Body of pancreas (tissue), 4 donors: ENCODE measurements around the gene CMSS1. TPM values are rescaled to one million over a fixed set of nuclear protein-coding genes. Genes with fewer than 3 reads are reported as not detected.

ENCODE experiments used
- ATAC-seq: fragments of 150-250 bp; one replicate; pipeline ENCODE4 v1.9.1; 2016
- DNase-seq, 4 donors: peaks; one replicate each; pipeline ENCODE4 v3.0.0-alpha.2; 2019
- H3K27ac ChIP-seq, 4 donors: fragments of 200-600 bp; sonication (generic); 1 replicate in 3 of 4; 2 replicates in 1 of 4; pipeline versions ENCODE4 v1.5.1 to v1.6.1; 2016 to 2019; ENCODE audit warnings: mild to moderate bottlenecking in 1 of 4, mixed read lengths in 1 of 4, moderate library complexity in 1 of 4
- H3K27me3 ChIP-seq, 2 donors: fragments of 200-600 bp; sonication (generic); one replicate each; pipeline ENCODE4 v1.6.0; 2016; ENCODE audit warnings: mild to moderate bottlenecking in 1 of 2
- H3K36me3 ChIP-seq, 2 donors: fragments of 200-600 bp; sonication (generic); replicated peaks in 1 of 2; 2 replicates each; pipeline ENCODE4 v1.5.1; 2016; ENCODE audit warnings: low read depth in 2 of 2; ENCODE audit not compliant: insufficient read depth in 1 of 2
- H3K4me1 ChIP-seq: fragments of 200-600 bp; sonication (generic); one replicate; pipeline ENCODE4 v1.6.0; 2016
- H3K4me3 ChIP-seq, 2 donors: fragments of 200-600 bp; sonication (generic); 1 replicate in 1 of 2; 2 replicates in 1 of 2; pipeline ENCODE4 v1.5.1; 2016 to 2019
- H3K9me3 ChIP-seq, 3 donors: fragments of 200-600 bp; sonication (generic); 1 replicate in 2 of 3; 2 replicates in 1 of 3; pipeline ENCODE4 v1.5.1; 2016
- POLR2A ChIP-seq, 3 donors: fragments of 450-650 bp; IDR thresholded peaks; one replicate each; pipeline ENCODE4 v1.6.1; 2016; ENCODE audit warnings: antibody characterized with exemption in 3 of 3, mild to moderate bottlenecking in 2 of 3
- WGBS, 2 donors: methylation state at CpG; one replicate each; pipeline ENCODE4 v1.1.5; 2017; 5-methylcytosine and 5-hydroxymethylcytosine counted together
- intact Hi-C: fragments of 100-400 bp; cut with DNase I; formaldehyde crosslinking; loops from one replicate; pipeline ENCODE4 v1.15.1; 2023
- total RNA-seq, 2 donors: library from RNA; depleted of rRNA; stranded (reverse); fragments of >200 nt; gene quantifications; one replicate each; pipeline ENCODE4 v1.1.0, GENCODE V29; 2016
- TF ChIP-seq, protein P1 (sequence below), 7 experiments: fragments of 450-650 bp in 4 of 7; fragments of 200-600 bp in 3 of 7; sonication (generic) in 3 of 7; IDR thresholded peaks; one replicate each; pipeline ENCODE4 v1.5.1; 2016 to 2019; ENCODE audit warnings: antibody characterized with exemption in 7 of 7

The CMSS1 gene
- total RNA-seq, 2 donors from 2014 or later = 3.9 to 21.4 TPM

- ATAC-seq (no peak), DNase-seq (no peak)
- TF ChIP-seq POLR2A (IDR thresholded peaks at IDR 0.05) = no peak
- Histone ChIP-seq H3K36me3 (no peaks in the 10 kb centered on the region), H3K27me3 (no peaks in the 10 kb centered on the region), H3K4me1 (peaks cover 39% of the 10 kb centered on the region), H3K9me3 (no peaks in the 10 kb centered on the region), H3K27ac (no peak overlapping the region), H3K4me3 (no peak overlapping the region)
- intact Hi-C loops = no loop called here
- whole genome bisulfite sequencing, 2 donors = 95 to 98% methylated on average over 3 of the region's 3 CpGs
These were observed 189.7 kb downstream of the CMSS1 start for GRCh38 chr3:100007313-100007712.

- no peak overlapping the region for H3K4me3 ChIP-seq
- peaks cover 30% of the 10 kb centered on the region for H3K4me1 ChIP-seq
- ATAC-seq (no peak), DNase-seq (no peak)
- H3K9me3 ChIP-seq = no peaks in the 10 kb centered on the region
- no peaks in the 10 kb centered on the region for H3K27me3 ChIP-seq
- H3K36me3 ChIP-seq = no peaks in the 10 kb centered on the region
- intact Hi-C loops = no loop called here
- TF ChIP-seq POLR2A (IDR thresholded peaks at IDR 0.05) = no peak
- TF ChIP-seq, protein P1, sequence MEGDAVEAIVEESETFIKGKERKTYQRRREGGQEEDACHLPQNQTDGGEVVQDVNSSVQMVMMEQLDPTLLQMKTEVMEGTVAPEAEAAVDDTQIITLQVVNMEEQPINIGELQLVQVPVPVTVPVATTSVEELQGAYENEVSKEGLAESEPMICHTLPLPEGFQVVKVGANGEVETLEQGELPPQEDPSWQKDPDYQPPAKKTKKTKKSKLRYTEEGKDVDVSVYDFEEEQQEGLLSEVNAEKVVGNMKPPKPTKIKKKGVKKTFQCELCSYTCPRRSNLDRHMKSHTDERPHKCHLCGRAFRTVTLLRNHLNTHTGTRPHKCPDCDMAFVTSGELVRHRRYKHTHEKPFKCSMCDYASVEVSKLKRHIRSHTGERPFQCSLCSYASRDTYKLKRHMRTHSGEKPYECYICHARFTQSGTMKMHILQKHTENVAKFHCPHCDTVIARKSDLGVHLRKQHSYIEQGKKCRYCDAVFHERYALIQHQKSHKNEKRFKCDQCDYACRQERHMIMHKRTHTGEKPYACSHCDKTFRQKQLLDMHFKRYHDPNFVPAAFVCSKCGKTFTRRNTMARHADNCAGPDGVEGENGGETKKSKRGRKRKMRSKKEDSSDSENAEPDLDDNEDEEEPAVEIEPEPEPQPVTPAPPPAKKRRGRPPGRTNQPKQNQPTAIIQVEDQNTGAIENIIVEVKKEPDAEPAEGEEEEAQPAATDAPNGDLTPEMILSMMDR (IDR thresholded peaks at IDR 0.05) = no peak
- H3K27ac ChIP-seq = no peak overlapping the region
These were observed 190.5 kb downstream of the CMSS1 start for GRCh38 chr3:100008081-100008698.

DNA sequence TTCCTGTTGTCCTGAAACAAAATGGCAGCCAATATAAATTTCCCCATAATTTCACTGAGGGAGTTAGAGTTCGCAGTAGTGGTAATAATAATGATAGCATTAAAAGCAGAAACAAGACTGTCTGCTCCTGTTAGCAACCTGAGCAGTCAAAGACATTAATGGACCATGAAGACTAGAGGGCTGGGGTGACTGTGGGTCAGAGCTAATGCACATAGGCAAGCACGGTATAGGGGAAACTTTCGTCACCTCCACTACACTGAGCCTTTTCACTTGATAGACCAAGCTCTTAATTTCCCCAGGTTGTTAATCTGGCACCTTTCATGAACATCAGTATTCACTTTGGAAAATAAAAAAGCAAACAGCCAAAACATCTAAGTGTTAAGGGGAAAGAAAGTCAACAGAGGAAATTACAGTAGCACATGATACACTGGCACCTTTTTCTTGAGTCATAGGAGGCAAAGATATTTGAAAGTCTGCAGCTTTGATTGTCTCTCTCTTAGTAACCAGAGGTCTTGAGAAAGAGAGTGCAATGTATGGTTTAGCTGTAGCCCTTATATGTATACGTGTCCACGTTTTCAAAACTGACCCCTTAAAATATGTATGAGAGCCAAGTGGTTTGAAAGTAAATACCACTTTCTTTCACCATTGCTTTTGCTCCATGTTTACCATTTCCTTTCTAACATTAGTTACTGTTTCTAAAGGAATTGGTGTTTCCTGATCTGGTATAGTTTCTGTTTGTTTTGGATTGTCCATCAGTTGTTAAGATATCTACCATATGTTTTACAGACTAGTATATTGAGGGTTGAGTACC, 191.8 kb downstream of the CMSS1 start:
- no peaks in the 10 kb centered on the region for H3K9me3 ChIP-seq
- intact Hi-C loops = no loop called here
- ATAC-seq = no peak
- TF ChIP-seq, protein P1 (IDR thresholded peaks at IDR 0.05) = no peak
- TF ChIP-seq POLR2A (IDR thresholded peaks at IDR 0.05) = no peak
- H3K4me3 ChIP-seq = no peak overlapping the region
- no peaks in the 10 kb centered on the region for H3K36me3 ChIP-seq
- H3K27me3 ChIP-seq = no peaks in the 10 kb centered on the region
- WGBS, 2 donors = 75 to 76% methylated on average over 5 of the region's 5 CpGs
- H3K4me1 ChIP-seq = peaks cover 26% of the 10 kb centered on the region
- no peak overlapping the region for H3K27ac ChIP-seq
- DNase-seq = no peak

DNA sequence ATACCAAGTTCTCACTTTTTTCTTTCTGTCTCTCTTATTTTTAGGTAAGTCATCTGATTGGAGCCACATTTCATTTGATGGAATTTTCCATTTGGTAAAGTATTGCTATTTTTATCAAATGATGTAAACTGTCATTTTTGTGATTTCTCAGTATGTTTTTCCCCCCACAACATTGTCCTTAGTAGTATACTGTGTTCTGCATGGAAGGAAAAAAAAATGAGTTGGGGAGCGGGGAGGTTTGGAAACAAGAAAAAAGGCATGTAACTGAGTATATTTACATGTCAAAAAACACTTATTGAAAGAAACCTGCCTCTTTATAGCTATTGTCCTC, 192.4 kb downstream of the CMSS1 start:
- Histone ChIP-seq H3K36me3 (no peaks in the 10 kb centered on the region), H3K27ac (no peak overlapping the region), H3K4me3 (no peak overlapping the region), H3K9me3 (no peaks in the 10 kb centered on the region), H3K27me3 (no peaks in the 10 kb centered on the region), H3K4me1 (peaks cover 21% of the 10 kb centered on the region)
- TF ChIP-seq, protein P1 (IDR thresholded peaks at IDR 0.05) = no peak
- no peak for TF ChIP-seq POLR2A (IDR thresholded peaks at IDR 0.05)
- intact Hi-C loops = no loop called here
- ATAC-seq (no peak), DNase-seq (no peak)
- 93 to 95% methylated on average over 1 of the region's 1 CpG for WGBS, 2 donors

DNA sequence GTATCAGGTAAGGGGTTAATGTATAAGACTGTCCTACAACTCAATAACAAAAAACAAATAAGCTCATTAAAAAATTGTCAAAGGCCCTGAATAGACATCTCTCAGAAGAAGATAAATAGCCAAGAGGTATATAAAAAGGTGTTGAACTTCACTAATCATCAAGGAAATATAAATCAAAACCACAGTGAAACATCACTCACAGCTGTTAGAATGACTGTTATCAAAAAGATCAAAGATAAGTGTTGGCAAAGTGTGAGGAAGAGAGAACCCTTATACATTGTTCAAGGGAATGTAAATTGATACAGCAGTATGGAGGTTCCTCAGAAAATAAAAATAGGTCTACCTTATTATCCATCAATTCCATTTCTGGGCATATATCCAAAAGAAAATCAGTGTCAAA, 201.1 kb downstream of the CMSS1 start:
- intact Hi-C loops = no loop called here
- Histone ChIP-seq H3K27me3 (no peaks in the 10 kb centered on the region), H3K27ac (no peak overlapping the region), H3K4me3 (no peak overlapping the region), H3K9me3 (no peaks in the 10 kb centered on the region), H3K36me3 (no peaks in the 10 kb centered on the region), H3K4me1 (peaks cover 9% of the 10 kb centered on the region)
- DNase-seq = no peak
- ATAC-seq = no peak
- TF ChIP-seq, protein P1 (IDR thresholded peaks at IDR 0.05) = no peak
- TF ChIP-seq POLR2A (IDR thresholded peaks at IDR 0.05) = no peak
